GM21423 (cell line): ENCODE results near the gene COPA.
"Not testable (repeated sequence)": the region's sequence is repeated elsewhere in the genome, so short reads cannot be mapped to it uniquely, and the experiment has no call there.

Experiments used
- ATAC-seq: cut with Tn5 transposase; IDR thresholded peaks from one replicate; pipeline ENCODE4 v1.9.1; 2021; ENCODE audit warnings: mild to moderate bottlenecking, moderate library complexity; ENCODE audit not compliant: unreplicated experiment

COPA gene

GRCh38 chr1:160328184-160328583 is 14.9 kb downstream of the COPA start:
- ATAC-seq, result no peak

GRCh38 chr1:160326418-160326817 is 16.6 kb downstream of the COPA start:
- ATAC-seq, result no peak

- ATAC-seq, result no peak
Measured at GRCh38 chr1:160325252-160325651, 17.8 kb downstream of the COPA start.

- no peak for ATAC-seq
Measured at GRCh38 chr1:160322831-160323230, 20.2 kb downstream of the COPA start.

GRCh38 chr1:160315359-160315758 is 27.7 kb downstream of the COPA start:
- no peak for ATAC-seq

GRCh38 chr1:160309571-160309970 is 33.5 kb downstream of the COPA start:
- no peak for ATAC-seq

- no peak for ATAC-seq
Measured at GRCh38 chr1:160309185-160309557, 33.9 kb downstream of the COPA start.

GRCh38 chr1:160308451-160309184 is 34.4 kb downstream of the COPA start:
- no peak for ATAC-seq

GRCh38 chr1:160307118-160307791 is 35.8 kb downstream of the COPA start:
- no peak for ATAC-seq

- no peak for ATAC-seq
Measured at GRCh38 chr1:160300173-160300572, 42.9 kb downstream of the COPA start.

GRCh38 chr1:160296036-160296435 is 47.0 kb downstream of the COPA start:
- ATAC-seq, result no peak

- ATAC-seq, result no peak
Measured at GRCh38 chr1:160293020-160293968, 49.8 kb downstream of the COPA start.

GRCh38 chr1:160291248-160292220 is 51.5 kb downstream of the COPA start:
- ATAC-seq, result peak; percentile 75

- not testable (repeated sequence) for ATAC-seq
Measured at GRCh38 chr1:160287769-160288168, 55.3 kb downstream of the COPA start.

- ATAC-seq, result no peak
Measured at GRCh38 chr1:160285506-160285905, 57.5 kb downstream of the COPA start.

- ATAC-seq, result peak; percentile 96
Measured at GRCh38 chr1:160284782-160285344, 58.2 kb downstream of the COPA start, which contains the start of gene PEX19. Gene PEX19 (minus strand): TSS chr1:160285133. CDS start chr1:160285124, 9 bp downstream.

- peak; percentile 20 for ATAC-seq
Measured at GRCh38 chr1:160284220-160284781, 58.7 kb downstream of the COPA start.

- ATAC-seq, result no peak
Measured at GRCh38 chr1:160282807-160283206, 60.2 kb downstream of the COPA start.

- no peak for ATAC-seq
Measured at GRCh38 chr1:160277987-160278386, 65.1 kb downstream of the COPA start.
